GM18873 (cell line): Measurements from ENCODE around the gene CMTM4.
"Not testable (repeated sequence)": the region's sequence is repeated elsewhere in the genome, so short reads cannot be mapped to it uniquely, and the experiment has no call there.

Experiments used
- ATAC-seq: cut with Tn5 transposase; IDR thresholded peaks from one replicate; pipeline ENCODE4 v1.9.1; 2021; ENCODE audit warnings: mild to moderate bottlenecking, moderate library complexity, moderate number of reproducible peaks; ENCODE audit not compliant: unreplicated experiment, low FRiP score

Gene CMTM4

DNA sequence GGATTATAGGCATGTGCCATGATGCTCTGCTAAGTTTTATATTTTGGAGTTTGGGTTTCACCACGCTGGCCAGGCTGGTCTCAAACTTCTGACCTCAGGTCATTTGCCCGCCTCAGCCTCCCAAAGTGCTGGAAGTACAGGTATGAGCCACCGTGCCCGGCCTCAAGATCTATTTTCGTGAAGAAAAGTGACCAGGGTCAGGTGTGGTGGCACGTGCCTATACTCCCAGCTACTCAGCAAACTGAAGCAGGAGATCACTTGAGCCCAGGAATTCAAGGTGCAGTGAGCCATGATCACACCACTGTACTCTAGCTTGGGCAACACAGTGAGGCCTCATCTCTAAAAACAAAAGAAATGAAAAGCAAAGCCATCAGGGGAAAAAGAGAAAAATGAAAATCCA, 18.7 kb downstream of the CMTM4 start:
- ATAC-seq = no peak

DNA sequence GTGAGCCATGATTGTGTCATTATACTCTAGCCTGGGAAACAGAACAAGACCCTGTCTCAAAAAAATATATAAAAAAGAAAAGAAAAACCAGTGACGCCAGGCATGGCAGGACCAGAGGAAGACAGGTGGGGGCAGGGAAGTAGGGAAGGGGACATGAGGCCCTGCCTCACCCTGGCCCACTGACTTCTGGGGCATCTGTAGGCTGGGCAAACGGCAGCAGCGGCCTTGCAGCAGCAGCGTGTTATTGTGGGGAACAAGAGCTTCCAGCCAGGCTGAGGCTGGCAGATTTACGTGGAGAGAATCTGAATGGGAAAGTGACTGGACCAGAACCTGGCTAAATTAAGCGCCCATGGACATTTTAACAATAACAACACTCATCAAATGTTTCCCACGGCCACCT, 19.4 kb downstream of the CMTM4 start:
- ATAC-seq = no peak

DNA sequence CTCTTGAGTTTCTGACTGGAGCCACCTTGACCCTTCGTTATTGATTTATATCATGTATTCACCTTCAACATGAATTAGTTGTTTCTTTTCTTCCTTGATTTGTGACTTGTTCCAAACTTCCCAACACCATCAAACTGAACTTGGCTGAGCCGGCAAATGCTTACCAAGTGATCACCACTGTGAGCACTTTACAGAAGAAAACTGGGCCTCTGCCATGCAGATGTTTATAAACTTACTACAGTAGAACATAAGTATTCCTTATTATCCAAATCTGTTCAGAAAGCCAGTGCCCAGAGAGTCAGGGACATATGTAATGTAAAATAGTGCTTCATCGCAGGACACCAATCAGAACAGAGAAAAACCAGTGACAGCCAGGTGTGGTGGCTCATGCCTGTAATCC, 19.9 kb downstream of the CMTM4 start:
- ATAC-seq = no peak

DNA sequence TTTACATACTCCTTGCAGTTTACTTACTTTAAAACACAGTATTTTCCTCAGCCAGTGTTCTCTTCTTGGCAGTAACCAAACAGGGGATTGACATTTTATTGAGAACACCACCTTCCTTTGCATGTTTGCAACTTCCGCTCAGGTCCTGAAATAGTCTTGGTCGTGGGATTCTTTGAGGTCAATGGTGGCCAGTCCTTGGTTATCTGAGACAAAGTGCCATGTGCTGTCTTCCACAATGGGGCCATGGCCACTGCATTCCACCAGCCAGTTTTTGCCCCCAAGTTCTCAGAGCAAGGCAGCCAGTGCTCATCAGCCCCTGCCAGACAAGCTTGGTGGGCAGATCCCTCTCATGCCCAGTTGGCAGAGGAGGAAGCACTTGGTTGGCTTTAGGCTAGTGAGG, 22.9 kb downstream of the CMTM4 start:
- ATAC-seq = no peak

DNA sequence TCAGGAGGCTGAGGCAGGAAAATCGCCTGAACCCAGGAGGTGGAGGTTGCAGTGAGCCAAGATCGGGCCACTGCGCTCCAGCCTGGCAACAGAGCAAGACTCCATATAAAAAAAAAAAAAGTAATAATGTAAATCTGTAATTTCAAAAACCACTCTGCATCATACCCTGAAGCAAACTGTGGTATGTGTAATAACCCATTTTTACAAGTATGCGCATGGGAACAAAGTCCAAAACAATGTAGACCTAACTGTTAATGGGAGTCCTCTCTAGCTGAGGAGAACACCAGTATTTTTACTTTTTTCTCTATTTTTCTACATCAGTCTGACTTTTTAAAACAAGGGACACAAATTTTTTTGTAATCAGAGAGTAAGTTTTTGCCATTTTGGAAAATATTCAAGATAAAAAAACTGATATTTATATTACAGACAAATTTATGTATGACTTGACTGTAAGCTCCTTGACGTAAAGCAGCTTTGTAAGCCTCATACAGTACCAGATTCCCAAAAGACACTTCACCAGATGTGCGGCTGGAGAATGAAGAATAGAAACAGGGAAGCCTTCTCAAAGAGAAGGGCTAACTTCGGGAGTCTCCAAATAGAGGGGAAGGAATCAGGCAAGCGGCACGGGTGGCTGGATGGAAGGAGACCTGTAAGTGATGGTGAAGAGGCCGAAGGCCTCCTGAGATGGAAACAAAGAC, 25.7 kb downstream of the CMTM4 start:
- no peak for ATAC-seq

DNA sequence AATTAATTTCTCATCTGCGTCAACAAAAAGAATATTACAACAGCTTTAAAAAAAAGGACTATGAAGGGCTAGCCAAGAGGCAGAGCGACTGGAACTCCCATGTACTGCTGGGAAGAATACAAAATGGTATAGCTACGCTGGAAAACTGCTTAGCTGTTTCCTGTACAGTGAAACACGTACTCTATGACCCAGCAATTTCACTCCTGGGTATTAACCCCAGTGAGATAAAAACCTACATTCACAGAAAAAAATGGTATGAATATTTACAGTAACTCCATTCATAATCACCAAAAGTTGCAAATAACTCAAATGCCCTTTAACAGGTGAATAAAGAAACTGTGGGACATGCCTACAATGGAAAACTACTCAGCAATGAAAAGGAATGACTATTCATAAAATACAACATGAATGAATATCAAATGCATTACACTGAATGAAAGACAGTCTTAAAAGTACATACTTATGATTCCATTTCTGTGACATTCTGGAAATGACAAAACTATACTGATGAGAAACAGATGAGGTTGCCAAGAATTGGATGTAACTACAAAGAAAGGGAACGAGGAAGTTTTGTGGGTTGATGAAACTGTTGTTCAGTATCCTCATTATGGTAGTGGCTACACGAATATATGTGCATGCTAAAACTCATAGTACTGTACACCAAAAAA, 27.6 kb downstream of the CMTM4 start:
- no peak for ATAC-seq

DNA sequence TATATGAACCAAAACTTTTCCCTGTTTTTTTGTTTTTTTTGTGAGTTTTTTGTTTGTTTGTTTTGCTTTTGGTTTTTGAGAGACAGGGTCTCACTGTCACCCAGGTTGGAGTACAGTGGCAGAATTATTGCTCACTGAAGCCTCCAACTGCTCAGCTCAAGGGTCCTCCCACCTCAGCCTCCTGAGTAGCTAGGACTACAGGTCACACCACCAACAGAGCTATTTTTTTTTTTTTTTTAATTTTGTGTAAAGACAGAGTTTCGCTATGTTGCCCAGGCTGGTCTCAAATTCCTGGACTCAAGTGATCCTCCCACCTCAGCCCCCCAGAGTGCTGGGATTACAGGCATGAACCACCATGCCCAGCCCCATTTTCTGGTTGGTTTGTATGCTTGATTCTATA, 28.6 kb downstream of the CMTM4 start:
- no peak for ATAC-seq

DNA sequence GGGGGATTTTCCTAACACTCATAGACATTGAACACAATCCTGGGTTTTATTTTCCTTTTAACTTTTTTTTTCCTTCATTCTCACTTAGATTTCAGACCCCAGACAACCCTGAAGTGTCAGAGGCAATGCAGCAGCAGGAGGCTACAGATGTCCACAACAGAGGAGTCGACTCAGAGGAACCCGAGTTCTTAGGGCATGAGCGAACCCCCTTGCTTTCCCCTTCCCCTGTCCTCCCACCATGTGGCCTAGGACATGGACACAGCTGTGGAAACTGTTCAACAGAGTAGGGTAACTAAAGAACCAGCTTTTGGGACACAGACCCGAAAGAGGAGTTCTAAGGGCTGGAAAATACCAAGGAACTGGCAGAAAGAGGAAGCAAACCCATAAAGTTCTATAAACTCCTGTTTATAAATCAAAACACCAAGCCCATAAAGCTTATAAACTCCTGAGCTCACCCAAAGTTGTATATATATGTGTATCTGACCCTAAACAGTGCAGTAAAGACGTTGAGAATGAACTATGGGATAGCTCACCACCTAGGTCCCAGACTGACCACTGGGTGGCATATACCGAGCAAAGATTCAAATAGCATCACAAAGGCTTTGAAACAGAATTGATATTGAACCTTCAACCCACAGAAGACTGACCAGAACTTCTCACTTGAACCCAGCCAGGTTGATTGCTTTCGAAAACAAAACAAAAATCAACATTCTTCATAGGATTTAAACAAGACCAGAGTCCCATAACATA, 33.9 kb downstream of the CMTM4 start:
- ATAC-seq = no peak

DNA sequence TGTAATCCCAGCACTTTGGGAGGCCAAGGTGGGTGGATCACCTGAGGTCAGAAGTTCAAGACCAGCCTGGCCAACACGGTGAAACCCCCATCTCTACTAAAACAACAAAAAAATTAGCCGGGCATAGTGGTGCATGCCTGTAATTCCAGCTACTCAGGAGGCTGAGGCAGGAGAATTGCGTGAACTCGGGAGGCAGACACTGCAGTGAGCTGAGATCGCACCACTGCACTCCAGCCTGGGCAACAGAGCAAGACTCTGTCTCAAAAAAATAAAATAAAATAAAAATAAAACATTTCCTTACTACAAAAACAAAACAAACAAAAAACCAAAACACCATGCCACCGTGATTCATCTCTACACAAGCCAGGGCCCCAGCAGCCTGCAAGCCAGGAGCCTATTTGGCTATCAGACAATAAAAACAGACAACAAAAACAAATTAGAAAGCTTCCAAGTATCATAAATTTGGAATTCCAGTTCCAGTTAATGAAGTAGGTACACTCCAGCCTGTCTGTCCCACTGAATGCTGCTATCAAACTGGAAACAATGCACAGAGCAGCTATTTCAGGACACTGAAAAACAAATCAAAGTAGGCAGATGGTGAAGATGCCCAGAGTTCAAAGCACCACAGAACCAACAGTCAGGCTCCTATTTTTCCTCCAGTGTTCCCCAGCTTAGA, 34.7 kb downstream of the CMTM4 start:
- ATAC-seq = not testable (repeated sequence)

DNA sequence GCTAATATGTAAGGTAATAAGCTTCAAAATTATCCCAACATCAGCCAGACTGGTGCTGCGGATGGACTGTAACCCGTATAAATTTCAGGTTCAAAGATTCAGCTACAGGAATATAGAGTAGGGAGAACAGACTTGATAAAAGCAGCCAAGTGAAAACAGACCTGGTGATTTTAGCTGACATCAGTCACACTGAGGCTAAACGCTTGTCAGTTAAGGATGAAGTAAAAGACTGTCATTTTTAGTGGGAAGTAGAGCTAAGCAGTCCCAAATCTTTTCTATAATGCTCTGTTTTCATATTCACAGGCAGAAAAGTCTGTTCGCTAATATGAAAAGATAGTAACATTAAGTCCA, 35.4 kb downstream of the CMTM4 start:
- no peak for ATAC-seq

DNA sequence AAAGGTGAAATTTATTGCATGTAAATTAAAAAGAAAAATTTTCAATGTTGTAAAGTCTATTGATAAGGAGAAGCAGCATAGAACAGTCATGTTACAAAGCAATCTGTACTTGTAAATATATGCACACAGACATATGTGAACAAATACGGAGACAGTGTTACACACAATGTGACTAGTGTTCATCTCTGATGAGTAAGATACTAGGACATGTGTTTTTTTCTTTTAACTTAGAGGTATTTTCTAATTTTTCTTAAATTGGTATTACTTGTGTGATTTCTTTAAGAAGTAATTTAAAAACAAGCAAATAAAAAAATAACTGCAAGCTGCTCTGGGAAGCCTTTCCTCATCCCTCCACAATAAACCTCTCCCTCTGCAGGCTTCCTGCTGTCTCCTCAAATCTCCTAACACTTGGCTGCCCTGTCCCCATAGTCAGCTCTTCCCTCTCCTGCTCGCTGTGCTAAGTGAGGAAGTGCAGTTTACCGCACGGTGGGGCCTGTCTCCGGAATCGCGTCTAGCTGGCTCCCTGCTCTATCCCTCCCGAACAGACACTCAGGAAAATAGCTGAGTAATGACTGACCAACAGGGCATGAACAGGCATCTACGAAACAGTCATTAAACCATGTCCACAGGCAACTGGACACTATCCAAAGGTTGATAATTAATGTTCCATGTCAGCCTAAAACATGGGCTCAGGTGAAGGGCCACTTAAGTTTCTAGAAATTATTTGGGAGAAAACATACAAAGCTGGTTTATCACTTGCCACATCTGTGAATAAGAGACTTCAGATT, 35.9 kb downstream of the CMTM4 start:
- ATAC-seq = no peak

DNA sequence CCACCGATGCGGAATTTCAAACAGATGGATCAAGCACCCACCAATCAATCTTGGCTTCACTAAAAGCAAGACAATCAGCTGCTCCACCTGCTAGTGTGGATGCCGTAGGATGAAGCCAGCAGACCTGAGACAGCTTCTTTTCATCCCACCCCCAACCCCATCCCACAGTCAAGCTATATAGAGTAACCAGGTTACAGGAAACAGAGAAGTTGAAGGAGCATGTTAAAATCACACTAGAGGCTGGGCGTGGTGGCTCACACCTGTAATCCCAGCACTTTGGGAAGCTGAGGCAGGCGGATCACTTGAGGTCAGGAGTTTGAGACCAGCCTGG, 37.7 kb downstream of the CMTM4 start:
- ATAC-seq = no peak

DNA sequence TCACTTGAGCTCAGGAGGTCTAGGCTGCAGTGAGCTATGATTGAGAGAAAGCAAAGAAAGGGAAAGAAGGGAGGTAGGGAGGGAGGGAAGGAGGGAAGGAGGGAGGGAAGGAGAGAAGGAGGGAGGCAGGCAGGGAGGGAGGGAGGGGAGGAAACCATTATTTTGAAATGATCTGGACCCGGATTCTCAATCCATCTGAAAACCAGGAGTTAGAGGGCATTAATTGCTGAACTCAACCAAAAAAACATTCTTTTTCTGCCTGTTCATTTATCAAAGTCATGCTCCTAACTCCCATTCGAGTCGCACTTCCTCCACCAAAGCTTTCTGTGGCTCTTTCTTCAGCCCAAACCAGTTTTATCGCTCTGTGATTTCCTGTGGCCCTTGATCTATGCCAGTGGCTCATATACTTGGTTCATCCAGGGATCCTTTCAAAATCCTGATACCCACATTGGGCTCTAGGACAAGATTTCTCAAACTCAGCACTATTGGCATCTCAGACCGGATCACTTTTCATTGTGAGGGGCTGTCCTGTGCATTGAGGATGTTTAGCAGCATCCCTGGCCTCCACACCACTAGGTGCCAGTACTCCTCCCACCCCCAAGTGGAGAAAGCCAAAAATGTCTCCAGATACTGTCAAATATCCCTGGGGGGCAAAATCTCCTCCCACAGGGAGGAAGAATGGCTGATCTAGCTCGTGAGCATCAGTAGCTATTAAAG, 38.2 kb downstream of the CMTM4 start:
- no peak for ATAC-seq

DNA sequence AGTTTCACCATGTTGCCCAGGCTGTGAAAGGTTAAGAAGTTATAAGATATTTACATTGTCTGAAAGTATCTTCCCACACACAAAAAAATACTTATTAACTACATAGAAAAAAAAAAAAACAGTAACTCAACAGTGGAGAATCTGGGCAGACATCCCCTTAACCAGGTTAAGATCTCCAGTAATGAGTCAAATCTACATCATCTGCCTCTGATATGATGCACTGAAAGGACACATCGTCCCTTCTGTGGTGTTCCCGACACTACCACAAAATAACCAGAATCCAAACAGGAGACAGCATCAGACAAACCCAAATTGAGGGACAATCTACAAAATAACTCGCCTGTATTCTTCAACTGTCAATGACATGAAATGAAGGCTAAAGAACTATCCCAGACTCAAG, 40.0 kb downstream of the CMTM4 start:
- ATAC-seq = no peak

DNA sequence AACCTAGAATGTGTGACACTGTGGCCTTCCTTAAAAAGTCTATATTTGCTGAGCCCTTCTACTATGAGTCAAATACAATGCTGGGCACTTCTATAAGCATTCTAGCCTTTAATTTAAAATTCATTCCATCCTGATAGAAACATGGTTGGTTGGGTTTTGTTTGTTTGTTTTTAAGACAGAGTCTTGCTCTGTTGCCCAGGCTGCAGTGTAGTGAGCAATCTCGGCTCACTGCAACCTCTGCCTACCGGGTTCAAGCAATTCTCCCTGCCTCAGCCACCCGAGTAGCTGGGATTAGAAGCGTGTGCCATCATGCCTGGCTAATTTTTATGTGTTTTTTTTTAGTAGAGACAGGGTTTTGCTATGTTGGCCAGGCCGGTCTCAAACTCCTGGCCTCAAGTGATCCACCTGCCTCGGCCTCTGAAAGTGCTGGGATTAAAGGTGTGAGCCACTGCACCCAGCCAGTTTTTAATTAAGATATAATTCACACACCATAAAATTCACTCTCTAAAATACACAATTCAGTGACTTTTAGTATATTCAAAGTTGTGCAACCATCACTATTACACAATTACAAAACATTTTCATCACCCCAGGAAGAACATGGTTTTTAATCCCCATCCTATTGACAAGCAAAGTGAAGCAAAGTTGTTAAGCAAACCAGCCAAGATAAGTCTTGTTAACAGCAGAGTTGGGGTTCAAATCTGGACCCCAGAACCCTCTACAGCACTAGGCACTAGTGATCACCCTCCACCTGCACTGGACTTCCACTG, 42.8 kb downstream of the CMTM4 start:
- ATAC-seq = no peak

DNA sequence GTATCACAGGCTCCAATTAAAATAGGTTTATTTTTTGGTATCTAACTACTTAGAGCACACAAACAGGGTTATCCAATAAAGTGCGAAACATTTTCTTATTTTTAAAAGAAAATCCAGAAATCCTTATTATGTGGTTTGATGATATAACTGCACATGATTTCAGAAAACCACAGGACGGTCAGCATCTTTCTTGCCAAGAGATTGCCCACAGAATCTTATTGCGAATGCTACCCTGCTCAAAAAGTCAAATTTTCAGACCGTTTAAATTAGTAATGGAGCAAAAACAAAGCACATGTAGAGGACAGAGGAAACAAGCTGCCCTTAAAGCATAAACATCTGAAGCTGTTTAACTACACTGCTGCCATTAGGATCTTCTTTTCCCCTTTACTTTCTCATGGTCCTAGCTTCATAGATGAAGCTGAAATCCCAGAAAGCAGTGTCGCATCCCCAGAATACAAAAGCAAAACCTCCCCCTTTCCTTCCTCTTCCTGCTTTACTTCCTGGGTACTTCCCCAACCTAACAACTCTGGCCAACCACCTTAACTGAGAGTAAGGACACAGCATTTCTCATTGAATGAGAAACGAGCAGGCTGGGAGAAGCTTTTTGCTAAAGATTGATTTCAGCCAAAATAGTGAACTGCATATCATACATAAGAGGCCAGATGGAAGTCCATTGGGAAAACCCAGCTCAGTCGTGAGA, 43.7 kb downstream of the CMTM4 start:
- no peak for ATAC-seq

DNA sequence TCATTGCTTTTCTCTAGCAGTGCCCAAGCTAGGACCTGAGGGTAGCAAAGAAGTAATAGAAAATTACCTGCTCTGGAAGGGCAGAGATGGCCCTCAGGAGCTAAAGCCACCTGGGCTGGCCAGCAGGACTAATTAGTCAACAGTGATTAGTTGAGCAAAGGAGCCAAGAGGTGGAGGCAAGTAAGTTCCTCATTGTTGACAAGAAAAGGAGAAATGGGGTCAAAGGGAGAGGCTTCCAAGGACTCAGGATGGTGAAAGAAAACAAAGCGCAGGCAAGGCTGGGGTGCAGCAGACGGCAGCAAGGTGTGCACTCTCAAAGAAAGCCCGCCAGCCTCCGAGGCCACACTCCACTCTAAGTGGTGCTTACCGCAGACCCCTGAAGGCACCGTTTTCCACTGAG, 44.6 kb downstream of the CMTM4 start:
- no peak for ATAC-seq

DNA sequence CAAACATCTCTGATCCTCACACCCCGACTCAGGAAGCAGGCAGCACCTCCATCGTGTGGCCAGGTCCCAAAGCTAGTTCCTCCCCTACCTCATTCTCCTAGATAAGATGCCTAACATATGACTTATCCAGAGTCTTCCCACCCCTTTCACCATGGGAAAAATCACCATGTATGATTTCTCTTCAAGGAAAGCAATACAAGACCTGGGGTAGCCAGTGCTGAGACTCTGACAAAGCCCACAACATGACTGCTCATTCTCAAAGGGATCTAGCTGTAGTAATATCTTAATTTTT, 45.1 kb downstream of the CMTM4 start:
- no peak for ATAC-seq
